Mucosa of descending colon (tissue), 3 donors: ENCODE data around the gene KRT84. TPM values are rescaled to one million over a fixed set of nuclear protein-coding genes. Genes with fewer than 3 reads are reported as not detected.
A peak's percentile ranks its signal among the peaks of the same experiment; 100 is the strongest.

ENCODE experiments used
- ATAC-seq: fragments of 200-7000 bp; cut with Tn5 transposase; one replicate; pipeline ENCODE4 v1.9.1; 2020; ENCODE audit warnings: mild to moderate bottlenecking, moderate library complexity
- DNase-seq, 3 donors: peaks; one replicate each; pipeline ENCODE4 v3.0.0-alpha.2; 2020
- H3K36me3 ChIP-seq: fragments of 200-600 bp; one replicate; pipeline ENCODE4 v1.8.0; 2021; ENCODE audit warnings: low read depth, mild to moderate bottlenecking
- H3K4me1 ChIP-seq: fragments of 200-600 bp; one replicate; pipeline ENCODE4 v1.8.0; 2021; ENCODE audit warnings: low read depth, mild to moderate bottlenecking
- H3K4me3 ChIP-seq: fragments of 200-600 bp; one replicate; pipeline ENCODE4 v1.8.0; 2021; ENCODE audit warnings: mild to moderate bottlenecking
- H3K9me3 ChIP-seq: fragments of 200-600 bp; one replicate; pipeline ENCODE4 v1.8.0; 2021; ENCODE audit warnings: mild to moderate bottlenecking
- CTCF ChIP-seq: fragments of 200-600 bp; IDR thresholded peaks from one replicate; pipeline ENCODE4 v1.8.0; 2022; ENCODE audit warnings: antibody characterized with exemption, mild to moderate bottlenecking
- intact Hi-C, 2 donors: fragments of 100-400 bp; cut with DNase I in 1 of 2; cut with micrococcal nuclease in 1 of 2; formaldehyde crosslinking; loops; one replicate each; pipeline versions ENCODE4 v1.11.0 to v1.11.1; 2022; cut with DNase I, micrococcal nuclease
- total RNA-seq, 3 donors: library from RNA; stranded (reverse); fragmentation: NEBNext Ultra II Directional in 2 of 3; extraction: Animal tissue kit (Norgen Biotek cat#: 25700) in 2 of 3; gene quantifications; one replicate each; pipeline versions ENCODE4 v1.2.1 to v1.2.4, GENCODE V29; 2021 to 2023
- donor health status: DM: no; HTN: no; CAD: no; lungs with moderate emphysema.
- donor health status: DM: no; HTN: no; CAD: no.
- donor health status: DM: no; HTN: yes; CAD: no.

Gene KRT84
- total RNA-seq, 3 donors from 2014 or later, result not detected

- intact Hi-C loops, result no loop called here
- no peak for ATAC-seq
- no peaks in the 10 kb centered on the region for H3K9me3 ChIP-seq
Measured at GRCh38 chr12:52398176-52398575, 12.7 kb upstream of the KRT84 start.

GRCh38 chr12:52396656-52397055 is 11.2 kb upstream of the KRT84 start:
- Histone ChIP-seq H3K9me3 (no peaks in the 10 kb centered on the region), H3K4me3 (no peak overlapping the region), H3K4me1 (no peaks in the 10 kb centered on the region), H3K36me3 (no peaks in the 10 kb centered on the region)
- TF ChIP-seq CTCF, result no peak
- DNase-seq, result peak in 1 of 3 donors; percentile 1
- intact Hi-C loops, result no loop called here
- ATAC-seq, result no peak

More at GRCh38 chr12:52398176-52398575, 12.7 kb upstream of the KRT84 start:
- H3K4me3 ChIP-seq, result no peak overlapping the region
- no peaks in the 10 kb centered on the region for H3K4me1 ChIP-seq
- TF ChIP-seq CTCF, result no peak
- no peak for DNase-seq
- H3K36me3 ChIP-seq, result no peaks in the 10 kb centered on the region

- Histone ChIP-seq H3K4me1 (no peaks in the 10 kb centered on the region), H3K36me3 (no peaks in the 10 kb centered on the region), H3K9me3 (no peaks in the 10 kb centered on the region), H3K4me3 (no peak overlapping the region)
- intact Hi-C loops, result no loop called here
- ATAC-seq, result peak; percentile 61
- TF ChIP-seq CTCF, result no peak
- DNase-seq, result peak in 2 of 3 donors; percentile 41 to 49
Measured at GRCh38 chr12:52395761-52396434, 10.4 kb upstream of the KRT84 start.

- Histone ChIP-seq H3K36me3 (no peaks in the 10 kb centered on the region), H3K9me3 (no peaks in the 10 kb centered on the region), H3K4me1 (no peaks in the 10 kb centered on the region), H3K4me3 (no peak overlapping the region)
- DNase-seq (peak in 1 of 3 donors; percentile 10), ATAC-seq (no peak)
- intact Hi-C loops, result no loop called here
- no peak for TF ChIP-seq CTCF
Measured at GRCh38 chr12:52394836-52395405, 9.5 kb upstream of the KRT84 start.

- ATAC-seq, result no peak
- Histone ChIP-seq H3K36me3 (no peaks in the 10 kb centered on the region), H3K4me3 (no peak overlapping the region), H3K9me3 (no peaks in the 10 kb centered on the region), H3K4me1 (no peaks in the 10 kb centered on the region)
- DNase-seq, result peak in 1 of 3 donors; percentile 1
- no peak for TF ChIP-seq CTCF
- intact Hi-C loops, result no loop called here
Measured at GRCh38 chr12:52392465-52393007, 7.1 kb upstream of the KRT84 start.
